GM23338 (cell line): ENCODE data around the gene BANP. TPM values are rescaled to one million over a fixed set of nuclear protein-coding genes. Genes with fewer than 3 reads are reported as not detected.
"Not testable (repeated sequence)": the region's sequence is repeated elsewhere in the genome, so short reads cannot be mapped to it uniquely, and the experiment has no call there.

ENCODE experiments used
- ATAC-seq: fragments of 200-7000 bp; cut with Tn5 transposase; 3 replicates; pipeline ENCODE4 v1.9.1; 2020
- DNase-seq: peaks from one replicate; pipeline ENCODE4 v3.0.0-alpha.2; 2015; ENCODE audit warnings: low spot score
- H2AFZ ChIP-seq: fragments of 200-600 bp; sonication (generic); 2 replicates; pipeline ENCODE4 v1.8.0; 2016; ENCODE audit warnings: antibody characterized with exemption, mild to moderate bottlenecking, moderate library complexity
- H3F3A ChIP-seq: fragments of 200-600 bp; sonication (generic); replicated peaks from 2 replicates; pipeline ENCODE4 v1.8.0; 2017; ENCODE audit warnings: antibody characterized with exemption, mixed run types, low read depth
- H3K27ac ChIP-seq: fragments of 200-600 bp; sonication (generic); 2 replicates; pipeline ENCODE4 v1.6.1; 2016; ENCODE audit warnings: low read depth
- H3K27me3 ChIP-seq: fragments of 200-600 bp; sonication (generic); 2 replicates; pipeline ENCODE4 v1.8.0; 2016; ENCODE audit warnings: mild to moderate bottlenecking, mixed run types, moderate library complexity; ENCODE audit not compliant: insufficient read depth
- H3K36me3 ChIP-seq: fragments of 200-600 bp; sonication (generic); 2 replicates; pipeline ENCODE4 v1.8.0; 2016; ENCODE audit warnings: mild to moderate bottlenecking; ENCODE audit not compliant: insufficient read depth
- H3K4me1 ChIP-seq: fragments of 200-600 bp; sonication (generic); 2 replicates; pipeline ENCODE4 v1.8.0; 2016; ENCODE audit warnings: mild to moderate bottlenecking, moderate library complexity; ENCODE audit not compliant: insufficient read depth
- H3K4me2 ChIP-seq: fragments of 200-600 bp; sonication (generic); 2 replicates; pipeline ENCODE4 v1.7.1; 2017; ENCODE audit warnings: mixed run types
- H3K4me3 ChIP-seq: fragments of 200-600 bp; sonication (generic); 2 replicates; pipeline ENCODE4 v1.6.1; 2016; ENCODE audit warnings: mixed run types
- H3K79me2 ChIP-seq: fragments of 200-600 bp; sonication (generic); replicated peaks from 2 replicates; pipeline ENCODE4 v1.8.0; 2017; ENCODE audit warnings: mild to moderate bottlenecking; ENCODE audit not compliant: insufficient read depth
- H3K9me2 ChIP-seq: fragments of 200-600 bp; sonication (generic); 2 replicates; pipeline ENCODE4 v1.8.0; 2017; ENCODE audit not compliant: insufficient read depth
- H4K20me1 ChIP-seq: fragments of 200-600 bp; sonication (generic); replicated peaks from 2 replicates; pipeline ENCODE4 v1.8.0; 2017; ENCODE audit warnings: mild to moderate bottlenecking; ENCODE audit not compliant: insufficient read depth
- H3K27ac Mint-ChIP-seq: 2 replicates; pipeline ENCODE4 v1.8.0; 2020; ENCODE audit warnings: inconsistent platforms, mild to moderate bottlenecking, moderate library complexity, mixed read lengths
- H3K27me3 Mint-ChIP-seq: 3 replicates; pipeline ENCODE4 v1.8.0; 2022; ENCODE audit warnings: low read depth, mild to moderate bottlenecking, moderate library complexity, mixed read lengths, inconsistent platforms; ENCODE audit not compliant: insufficient read depth, poor library complexity
- H3K36me3 Mint-ChIP-seq: 3 replicates; pipeline ENCODE4 v1.8.0; 2021; ENCODE audit warnings: low read depth, mild to moderate bottlenecking, inconsistent platforms, moderate library complexity, mixed read lengths
- H3K4me1 Mint-ChIP-seq: 3 replicates; pipeline ENCODE4 v1.8.0; 2020; ENCODE audit warnings: mild to moderate bottlenecking, inconsistent platforms, mixed read lengths
- H3K4me3 Mint-ChIP-seq: 3 replicates; pipeline ENCODE4 v1.8.0; 2021; ENCODE audit warnings: moderate library complexity, mild to moderate bottlenecking, inconsistent platforms, mixed read lengths
- H3K9me3 Mint-ChIP-seq: 3 replicates; pipeline ENCODE4 v1.8.0; 2020; ENCODE audit warnings: moderate library complexity, mild to moderate bottlenecking, inconsistent platforms, mixed read lengths
- ETS1 ChIP-seq: IDR thresholded peaks from 2 replicates; pipeline ENCODE4 v1.6.1; 2016; ENCODE audit warnings: antibody characterized with exemption
- POLR2AphosphoS5 ChIP-seq: IDR thresholded peaks from 2 replicates; pipeline ENCODE4 v1.6.1; 2016; ENCODE audit warnings: antibody characterized with exemption, low read depth
- REST ChIP-seq: IDR thresholded peaks from one replicate; pipeline ENCODE4 v1.6.1; 2018; ENCODE audit warnings: antibody characterized with exemption; ENCODE audit not compliant: unreplicated experiment
- ZNF114 ChIP-seq: fragments of 250-450 bp; sonication (Bioruptor Pico); IDR thresholded peaks from 2 replicates; pipeline ENCODE4 v1.5.0; 2020; ENCODE audit warnings: mild to moderate bottlenecking, moderate library complexity
- ZNF331 ChIP-seq: fragments of 250-450 bp; sonication (Bioruptor Pico); IDR thresholded peaks from 2 replicates; pipeline ENCODE4 v1.5.0; 2020; ENCODE audit warnings: low read depth, mild to moderate bottlenecking, moderate library complexity
- polyA plus RNA-seq: library from polyadenylated mRNA; unstranded; fragments of >200 nt; fragmentation: Nextera tagmentation; extraction: Ambion mirVana; gene quantifications from 2 replicates; pipeline ENCODE4 v1.2.1, GENCODE V29; 2016
- total RNA-seq: library from RNA; depleted of rRNA; stranded (reverse); fragments of >200 nt; shearing (Covaris generic); gene quantifications from 2 replicates; pipeline ENCODE4 v1.2.3, GENCODE V29; 2014

The BANP gene
- total and polyA plus RNA-seq, 2 experiments from 2014 or later = 22.3 to 48.0 TPM

- H3K36me3 ChIP-seq, H3K4me3 Mint-ChIP-seq, H3K4me3 ChIP-seq, ATAC-seq, H3K27ac ChIP-seq, H3K4me2 ChIP-seq, H3K27ac Mint-ChIP-seq, H3K9me2 ChIP-seq, H2AFZ ChIP-seq, DNase-seq, H4K20me1 ChIP-seq, H3K9me3 Mint-ChIP-seq, H3K79me2 ChIP-seq, H3K27me3 ChIP-seq, H3F3A ChIP-seq, H3K4me1 ChIP-seq: not testable (repeated sequence)
- Mint-ChIP-seq H3K36me3 (peaks cover 25% of the 10 kb centered on the region), H3K4me1 (peaks cover 28% of the 10 kb centered on the region; the same call in 2 of the 3 replicates), H3K27me3 (peaks cover 21% of the 10 kb centered on the region)
These were observed 67.1 kb downstream of the BANP start for GRCh38 chr16:88018382-88018781.

DNA sequence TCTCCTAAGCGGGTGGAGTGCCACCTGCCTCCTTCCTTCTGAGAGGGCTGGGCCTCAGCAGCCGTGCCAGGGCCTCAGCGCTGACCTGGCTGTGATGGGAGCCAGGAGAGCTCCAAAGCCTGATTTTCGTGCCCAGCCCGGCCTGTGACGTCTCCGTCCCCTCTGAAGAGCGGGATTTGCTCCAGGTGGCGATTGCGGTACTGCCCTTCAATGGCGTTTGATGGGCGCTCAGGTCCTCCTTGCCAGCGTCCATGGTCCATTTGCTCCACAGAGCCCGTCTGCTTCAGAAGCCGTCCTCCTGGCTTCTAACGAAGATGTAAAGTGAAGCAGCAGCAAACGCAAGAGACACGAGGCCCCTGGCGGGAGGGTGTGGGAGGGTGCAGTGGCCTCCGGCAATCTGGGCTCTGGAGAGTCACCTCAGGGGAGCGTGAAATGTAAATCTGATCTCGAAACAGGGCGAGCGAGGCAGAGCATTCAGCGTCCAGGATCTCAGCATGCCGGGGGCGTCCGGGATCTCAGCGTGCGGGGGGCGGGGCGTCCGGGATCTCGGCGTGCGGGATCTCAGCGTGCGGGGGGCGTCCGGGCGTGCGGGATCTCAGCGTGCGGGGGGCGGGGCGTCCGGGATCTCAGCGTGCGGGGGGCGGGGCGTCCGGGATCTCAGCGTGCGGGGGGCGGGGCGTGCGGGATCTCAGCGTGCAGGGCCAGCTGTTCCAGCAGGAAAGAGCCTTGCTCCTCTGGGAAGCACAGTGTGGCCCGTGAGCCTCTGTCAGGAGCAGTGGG lies 68.0 kb downstream of the BANP start:
- not testable (repeated sequence) for H3K36me3 ChIP-seq, H3K9me3 Mint-ChIP-seq, H3K9me2 ChIP-seq, H3K27ac ChIP-seq, H3K79me2 ChIP-seq, H3K27me3 ChIP-seq, H2AFZ ChIP-seq, H3K4me1 ChIP-seq, H3K4me3 ChIP-seq, H3F3A ChIP-seq, H4K20me1 ChIP-seq
- Mint-ChIP-seq H3K4me3 (peak overlapping the region; percentile 35; the same call in 1 of the 3 replicates), H3K27me3 (peaks cover 20% of the 10 kb centered on the region), H3K4me1 (peaks cover 31% of the 10 kb centered on the region; the same call in 2 of the 3 replicates), H3K27ac (peak overlapping the region; percentile 67; the same call in 1 of the 2 replicates), H3K36me3 (peaks cover 25% of the 10 kb centered on the region)
- ATAC-seq (peak; percentile 70), DNase-seq (peak; percentile 59)
- H3K4me2 ChIP-seq = 0 out of 2 replicates have a peak overlapping the region, but pooled peaks have one; percentile 57

- no peak overlapping the region for H3K4me3 ChIP-seq
- H3K27me3 ChIP-seq = no peaks in the 10 kb centered on the region
- DNase-seq (no peak), ATAC-seq (no peak)
- Mint-ChIP-seq H3K27me3 (peaks cover 17% of the 10 kb centered on the region), H3K4me1 (peaks cover 37% of the 10 kb centered on the region), H3K36me3 (peaks cover 25% of the 10 kb centered on the region), H3K9me3 (no peaks in the 10 kb centered on the region), H3K4me3 (peak overlapping the region; percentile 26; the same call in 2 of the 3 replicates), H3K27ac (peak overlapping the region; percentile 89)
- no peaks in the 10 kb centered on the region for H3K4me1 ChIP-seq
- H3F3A ChIP-seq = no peaks in the 10 kb centered on the region
- H3K27ac ChIP-seq = no peak overlapping the region
- 0 out of 2 replicates have a peak, but pooled peaks cover 3% of the 10 kb centered on the region for H3K79me2 ChIP-seq
- H3K9me2 ChIP-seq = no peaks in the 10 kb centered on the region
- H3K36me3 ChIP-seq = no peaks in the 10 kb centered on the region
- H3K4me2 ChIP-seq = no peak overlapping the region
- H4K20me1 ChIP-seq = no peaks in the 10 kb centered on the region
- H2AFZ ChIP-seq = no peak overlapping the region
- TF ChIP-seq ZNF114 (CRISPR knock-in tag) = no peak
- TF ChIP-seq ETS1 = no peak
- no peak for TF ChIP-seq ZNF331
- no peak for TF ChIP-seq REST
- no peak for TF ChIP-seq POLR2AphosphoS5
These were observed 68.7 kb downstream of the BANP start for GRCh38 chr16:88019821-88020515.
